T-helper 2 cell treated with Interferon-gamma antibody and Interleukin-4, amounts not matched to agents 100 ng/mL and 5 ng/mL, for 36 hours (primary cell): ENCODE measurements around the gene CA10. TPM values are rescaled to one million over a fixed set of nuclear protein-coding genes. Genes with fewer than 3 reads are reported as not detected.

Source experiments
- intact Hi-C: fragments of 100-400 bp; cut with micrococcal nuclease; formaldehyde crosslinking; loops from one replicate; pipeline ENCODE4 v1.15.1; 2023
- total RNA-seq: library from RNA; stranded (reverse); gene quantifications from 2 replicates; pipeline ENCODE4 v1.2.3, GENCODE V29; 2022

CA10 gene
- total RNA-seq, 1 donor from 2014 or later, result not detected

DNA sequence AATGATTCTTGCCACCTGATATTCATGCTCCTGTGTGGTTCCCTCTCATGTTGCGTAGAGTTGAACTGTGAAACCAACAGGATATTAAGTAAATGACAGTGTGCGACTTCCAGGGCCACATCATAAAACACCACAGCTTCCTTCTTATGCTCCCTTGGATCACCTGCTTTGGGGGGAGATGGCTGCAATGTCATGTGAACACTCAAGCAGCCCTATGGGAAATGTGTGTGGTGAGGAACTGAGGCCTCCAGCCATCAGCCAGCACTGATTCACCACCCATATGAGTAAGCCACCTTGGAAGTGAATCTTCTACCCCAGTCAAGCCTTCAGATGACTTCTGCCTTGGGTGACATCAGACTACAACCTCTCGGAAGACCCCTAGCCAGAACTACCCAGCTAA, 470.6 kb downstream of the CA10 start:
- intact Hi-C loops, result no loop called here

- intact Hi-C loops, result no loop called here
Measured at GRCh38 chr17:51685287-51685909, 473.1 kb downstream of the CA10 start.

DNA sequence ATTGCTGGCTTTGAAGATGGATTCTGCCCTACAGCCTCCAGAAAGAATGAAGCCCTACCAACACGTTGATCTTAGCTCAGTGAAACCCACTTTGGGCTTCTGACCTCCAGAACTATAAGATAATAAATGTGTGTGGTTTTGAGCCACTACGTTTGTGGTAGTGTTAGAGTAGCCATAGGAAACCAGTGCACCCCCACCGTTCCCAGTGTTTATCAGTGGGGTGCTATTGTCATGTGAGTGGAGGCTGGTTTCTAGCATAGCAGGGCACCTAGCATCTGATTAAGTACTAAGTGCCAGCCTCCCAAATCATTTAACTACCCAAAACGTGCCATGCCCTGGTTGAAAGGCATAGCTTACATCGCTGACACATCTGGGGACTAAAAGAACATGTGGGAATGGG, 474.3 kb downstream of the CA10 start:
- intact Hi-C loops, result no loop called here

DNA sequence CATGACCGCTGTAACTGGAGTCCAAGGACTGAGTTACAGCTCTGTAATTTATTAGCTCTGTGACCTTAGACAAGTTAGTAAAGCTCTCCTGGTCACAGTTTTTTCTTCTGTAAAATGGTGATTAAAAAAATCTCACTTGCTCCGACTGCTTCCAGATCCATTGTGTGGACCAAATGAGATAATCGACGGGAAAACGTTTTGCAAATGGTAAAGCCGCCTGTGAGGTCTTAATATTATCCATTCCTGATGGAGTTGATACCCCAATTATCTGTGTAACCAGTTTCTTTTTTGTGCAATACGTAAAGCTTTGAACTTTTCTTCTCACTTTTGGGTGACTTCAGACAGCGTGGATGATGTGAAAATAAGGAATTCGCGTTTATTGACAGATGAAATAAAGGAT, 475.2 kb downstream of the CA10 start:
- intact Hi-C loops, result no loop called here

GRCh38 chr17:51682115-51682514, 476.4 kb downstream of the CA10 start:
- intact Hi-C loops, result no loop called here

GRCh38 chr17:51677875-51678274, 480.6 kb downstream of the CA10 start:
- intact Hi-C loops, result no loop called here

DNA sequence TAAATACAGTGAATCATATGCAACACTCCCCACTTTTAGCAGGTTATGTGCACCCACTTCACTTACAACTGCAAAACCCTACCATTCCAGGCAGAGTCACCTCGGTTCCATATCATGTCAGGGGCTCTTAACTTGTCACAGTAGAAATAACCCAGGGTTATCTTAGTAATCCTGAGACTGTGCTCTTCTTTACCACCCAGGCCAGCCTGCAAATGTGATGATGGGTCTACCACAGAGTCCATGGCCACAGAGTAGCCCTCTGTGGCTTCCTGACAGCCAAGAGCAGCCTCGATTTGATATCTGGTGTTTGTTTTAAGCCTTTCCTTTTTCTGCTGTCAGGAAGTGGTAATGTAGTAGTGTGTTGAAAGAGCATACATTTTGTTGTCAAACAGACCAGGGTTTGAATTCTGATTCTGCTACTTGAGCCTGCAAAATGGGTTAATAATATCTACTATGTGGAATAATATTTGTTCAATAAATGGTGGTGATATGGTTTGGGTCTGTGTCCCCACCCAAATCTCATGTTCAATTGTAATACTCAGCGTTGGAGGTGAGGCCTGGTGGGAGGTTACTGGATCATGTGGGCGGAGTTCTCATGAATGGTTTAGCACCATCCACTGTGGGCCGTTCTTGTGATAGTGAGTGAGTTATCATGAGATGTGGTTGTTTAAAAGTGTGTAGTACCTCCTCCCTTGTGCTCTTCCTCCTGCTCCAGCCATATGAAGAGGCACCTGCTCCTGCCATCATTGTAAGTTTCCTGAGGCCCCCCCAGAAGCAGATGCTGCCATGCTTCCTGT, 481.6 kb downstream of the CA10 start:
- intact Hi-C loops, result no loop called here

DNA sequence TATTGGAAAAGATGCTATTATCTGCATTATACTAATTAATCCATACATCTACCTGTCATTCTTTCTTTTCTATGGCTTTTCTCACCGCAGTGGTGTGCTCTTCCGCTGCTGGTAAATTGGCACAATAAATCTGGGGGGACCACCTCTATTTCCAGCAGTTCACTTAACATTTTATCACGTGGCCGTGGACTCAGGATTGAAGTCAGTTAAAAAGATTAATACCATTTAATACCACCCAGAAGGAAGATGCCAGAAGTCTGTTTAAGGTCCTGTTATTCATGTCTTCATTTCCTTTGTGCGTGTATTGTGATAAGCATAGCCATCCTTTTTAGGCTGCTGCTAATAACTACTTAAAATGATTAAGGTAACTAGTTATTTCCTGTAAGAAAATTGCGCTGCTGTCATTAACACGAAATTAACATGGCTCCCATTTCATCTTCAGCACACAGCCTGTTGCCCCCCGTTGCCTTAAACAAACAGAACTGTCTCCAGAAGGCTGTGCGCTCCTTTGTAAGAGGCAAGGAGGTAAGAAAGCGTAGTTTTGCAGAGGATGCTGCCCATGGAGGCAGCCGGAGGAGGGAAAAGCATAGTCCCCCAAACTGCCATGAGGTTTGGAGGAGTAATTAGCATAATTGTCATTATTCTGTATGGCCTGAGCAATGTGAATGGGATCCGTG, 483.8 kb downstream of the CA10 start:
- intact Hi-C loops, result no loop called here

DNA sequence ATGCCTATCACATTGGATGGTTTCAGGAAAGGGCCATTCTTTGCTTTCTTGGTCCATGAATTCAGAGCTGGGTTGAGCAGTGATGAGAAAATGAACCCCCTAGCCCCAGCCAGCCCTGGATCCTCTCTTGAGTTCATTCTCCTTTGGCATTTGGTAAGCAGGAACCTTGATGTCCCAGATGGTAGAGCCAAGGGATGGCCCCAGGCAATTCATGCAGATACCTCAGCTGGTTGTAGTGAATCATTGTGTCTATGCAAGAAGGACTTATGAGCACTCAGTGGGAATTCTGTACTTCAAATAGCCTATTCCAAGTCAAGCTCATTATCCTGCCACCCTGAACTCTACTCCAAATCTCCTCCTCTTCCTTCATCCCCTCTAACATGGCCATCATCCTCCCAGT, 485.4 kb downstream of the CA10 start:
- intact Hi-C loops, result no loop called here

DNA sequence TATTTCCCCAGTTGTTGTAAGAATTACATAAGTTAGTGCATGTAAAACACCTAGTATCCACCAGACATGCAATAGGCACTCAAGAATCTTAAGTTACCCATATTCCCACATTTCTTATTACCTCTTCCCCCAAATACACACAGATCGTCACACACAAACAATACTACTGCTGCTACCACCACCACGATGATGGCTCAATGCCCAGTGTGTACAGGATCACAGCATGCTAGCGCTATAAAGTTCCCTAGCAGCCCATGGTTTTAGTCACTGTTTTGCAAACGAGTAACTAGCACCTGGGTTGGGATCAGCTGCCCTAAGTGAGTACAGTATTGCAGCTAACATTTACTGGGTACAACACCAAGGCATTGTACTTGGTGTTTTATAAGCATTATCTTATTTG, 486.4 kb downstream of the CA10 start:
- intact Hi-C loops, result no loop called here

DNA sequence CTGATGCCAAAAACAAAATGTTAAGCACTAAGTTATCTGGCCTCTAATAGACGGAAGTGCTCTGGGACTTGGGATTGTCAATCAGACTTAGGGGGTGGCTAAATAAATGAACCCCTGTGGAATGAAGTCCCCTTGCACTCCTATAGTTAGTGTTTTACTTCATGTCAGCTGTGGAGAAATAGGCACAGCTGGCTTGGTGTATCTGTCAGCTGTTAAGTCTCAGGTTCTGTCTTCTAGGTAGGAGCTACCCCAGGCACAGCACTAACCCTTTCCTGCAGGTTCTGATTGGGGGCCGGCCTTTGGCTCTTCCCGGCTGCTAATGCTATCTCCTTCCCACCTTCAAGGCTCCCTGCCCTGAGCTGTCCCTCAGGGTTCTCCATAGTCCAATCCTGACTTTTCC, 487.6 kb downstream of the CA10 start:
- intact Hi-C loops, result no loop called here

- intact Hi-C loops, result no loop called here
Measured at GRCh38 chr17:51668963-51669246, 489.6 kb downstream of the CA10 start.

DNA sequence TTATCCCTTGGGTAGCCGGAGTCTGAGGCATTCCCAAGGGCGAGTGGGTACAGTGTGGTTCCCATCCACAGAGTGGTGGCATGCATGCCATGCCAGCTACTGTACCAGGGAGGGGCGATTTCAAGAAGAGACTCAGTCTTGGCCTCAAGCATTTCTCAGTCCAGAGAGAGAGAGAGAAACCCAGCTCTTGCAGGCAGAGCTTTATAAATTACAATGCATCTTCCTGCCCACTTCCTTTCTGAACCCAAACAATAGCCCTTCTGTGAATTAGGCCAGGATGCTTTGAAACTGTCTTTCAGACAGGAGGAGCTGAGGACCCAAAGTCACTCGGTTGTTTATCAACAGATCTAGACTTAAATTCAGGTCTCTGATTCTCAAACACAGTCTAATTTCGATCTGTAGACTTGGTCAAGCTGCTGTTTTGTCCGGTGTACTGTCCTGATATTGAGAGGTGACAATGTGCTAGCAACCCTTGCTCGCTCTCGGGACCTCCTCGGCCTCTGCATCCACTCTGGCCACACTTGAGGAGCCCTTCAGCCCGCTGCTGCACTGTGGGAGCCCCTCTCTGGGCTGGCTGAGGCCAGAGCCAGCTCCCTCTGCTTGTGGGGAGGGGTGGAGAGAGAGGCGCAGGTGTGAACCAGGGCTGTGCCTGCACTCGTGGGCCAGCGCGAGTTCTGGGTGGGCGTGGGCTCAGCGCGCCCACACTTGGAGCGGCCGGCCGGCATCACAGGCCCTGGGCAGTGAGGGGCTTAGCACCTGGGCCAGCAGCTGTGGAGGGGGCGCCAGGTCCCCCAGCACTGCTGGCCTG, 490.2 kb downstream of the CA10 start:
- intact Hi-C loops, result no loop called here

DNA sequence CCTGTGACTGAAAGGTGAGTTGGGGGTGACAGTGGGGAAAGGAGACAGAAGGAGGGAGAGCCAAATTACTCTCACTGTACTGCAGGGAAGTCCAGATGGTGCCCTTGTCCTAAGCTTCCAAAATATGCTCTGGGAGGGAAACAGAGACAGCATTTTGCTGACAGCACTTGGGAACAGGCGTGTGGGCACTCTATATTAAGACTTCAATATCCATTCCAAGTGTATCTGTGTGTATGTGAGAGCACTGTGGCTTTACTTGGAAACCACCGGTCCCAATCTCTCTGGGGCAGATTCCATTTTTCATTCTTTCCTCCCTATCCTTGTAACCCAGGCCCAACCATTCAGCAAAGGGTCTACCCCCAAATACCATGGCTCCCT, 490.8 kb downstream of the CA10 start:
- intact Hi-C loops, result no loop called here

- intact Hi-C loops, result no loop called here
Measured at GRCh38 chr17:51666971-51667705, 491.4 kb downstream of the CA10 start.

DNA sequence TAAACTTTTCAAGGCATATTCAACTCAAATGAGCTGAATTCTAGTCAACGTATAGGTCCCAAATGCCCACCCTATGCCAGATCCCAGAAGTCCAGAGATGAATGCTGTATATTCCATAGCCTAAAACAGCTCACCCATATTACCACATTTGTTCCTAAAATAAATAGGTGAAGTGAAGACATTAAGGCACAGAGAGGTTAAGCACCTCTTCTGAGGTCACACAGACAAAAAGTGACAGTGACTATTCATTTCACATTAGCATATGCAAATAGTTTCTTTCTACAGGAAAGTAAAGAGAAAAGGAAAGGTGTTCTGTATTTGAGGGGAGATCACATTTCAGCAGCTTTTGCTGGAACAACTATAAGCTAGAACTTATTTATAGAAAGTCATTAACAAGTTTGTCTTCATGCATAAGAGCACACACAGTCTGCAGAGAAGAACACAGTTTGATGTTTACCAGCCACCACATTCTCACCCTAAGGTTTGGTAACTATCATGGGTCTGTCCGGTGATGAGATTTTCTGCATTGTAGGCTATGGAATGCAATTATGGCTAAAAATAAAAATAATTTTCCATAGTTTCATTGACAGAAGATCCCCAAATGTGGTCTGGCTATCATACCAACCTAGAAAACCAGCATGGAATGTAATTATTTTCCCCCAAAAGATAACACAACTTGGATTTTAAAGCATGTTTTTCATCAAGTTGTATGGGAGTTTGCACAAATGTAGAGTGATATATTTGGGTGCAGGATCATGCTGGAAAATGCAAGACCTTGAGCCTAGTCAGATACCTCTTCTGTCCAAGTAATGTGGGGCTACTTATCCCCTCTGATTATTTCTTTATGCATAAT, 496.1 kb downstream of the CA10 start:
- intact Hi-C loops, result no loop called here

DNA sequence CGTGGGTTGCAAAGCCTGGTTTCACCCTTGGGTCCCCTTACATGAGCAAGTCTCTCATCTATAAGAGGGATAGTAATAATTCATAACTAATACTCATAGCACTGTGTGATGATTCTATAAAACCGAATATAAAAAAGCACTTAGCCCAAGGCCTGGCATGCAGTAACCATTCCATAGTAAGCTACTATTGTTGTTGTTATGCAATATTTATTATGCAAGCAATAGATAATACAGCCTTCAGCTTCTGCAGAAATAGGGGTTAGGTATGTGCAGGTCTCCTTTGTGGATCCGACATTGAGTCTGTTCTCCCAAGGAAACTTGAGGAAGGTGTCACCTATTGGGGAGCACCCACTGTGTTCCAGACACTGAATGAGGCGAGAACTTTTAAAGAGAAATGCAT, 497.1 kb downstream of the CA10 start:
- intact Hi-C loops, result no loop called here

GRCh38 chr17:51660266-51660665, 498.2 kb downstream of the CA10 start:
- intact Hi-C loops, result no loop called here

GRCh38 chr17:51657224-51657623, 501.3 kb downstream of the CA10 start:
- intact Hi-C loops, result no loop called here

- intact Hi-C loops, result no loop called here
Measured at GRCh38 chr17:51653878-51654277, 504.6 kb downstream of the CA10 start.
